ENCODE measurements around the gene KIAA1217.

DNA sequence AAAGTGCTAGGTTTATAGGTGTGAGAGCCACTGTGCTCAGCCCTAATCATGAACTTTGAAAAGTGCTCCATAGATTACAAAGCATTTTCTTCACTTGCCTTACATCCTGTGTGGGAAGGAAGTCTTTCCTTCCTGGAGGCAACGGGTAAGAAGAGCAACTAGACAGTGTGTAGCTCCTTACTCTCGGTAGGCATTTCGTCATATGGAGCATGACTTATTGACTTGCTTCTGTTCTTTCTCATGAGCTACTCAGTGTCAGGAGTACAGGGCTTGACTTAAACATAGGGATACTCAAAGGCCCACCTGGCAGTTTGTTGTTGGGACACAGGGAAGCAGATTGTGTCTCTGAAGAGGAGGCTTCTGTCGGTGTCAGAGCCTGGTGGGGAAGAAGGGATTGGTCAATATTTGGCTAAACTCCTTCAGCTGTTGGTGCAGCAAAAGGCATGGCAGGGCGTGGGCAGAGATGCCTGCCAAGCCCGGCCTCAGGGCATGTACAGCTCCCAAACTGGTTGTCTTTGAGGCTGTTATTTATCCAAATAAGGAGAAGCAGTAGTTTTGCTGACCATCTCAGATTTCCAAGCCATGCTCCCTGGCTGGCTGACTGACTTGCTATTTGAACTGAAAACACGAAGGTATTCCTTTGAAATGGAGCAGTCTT, 248.9 kb downstream of the KIAA1217 start:
- TF ChIP-seq, protein P1, sequence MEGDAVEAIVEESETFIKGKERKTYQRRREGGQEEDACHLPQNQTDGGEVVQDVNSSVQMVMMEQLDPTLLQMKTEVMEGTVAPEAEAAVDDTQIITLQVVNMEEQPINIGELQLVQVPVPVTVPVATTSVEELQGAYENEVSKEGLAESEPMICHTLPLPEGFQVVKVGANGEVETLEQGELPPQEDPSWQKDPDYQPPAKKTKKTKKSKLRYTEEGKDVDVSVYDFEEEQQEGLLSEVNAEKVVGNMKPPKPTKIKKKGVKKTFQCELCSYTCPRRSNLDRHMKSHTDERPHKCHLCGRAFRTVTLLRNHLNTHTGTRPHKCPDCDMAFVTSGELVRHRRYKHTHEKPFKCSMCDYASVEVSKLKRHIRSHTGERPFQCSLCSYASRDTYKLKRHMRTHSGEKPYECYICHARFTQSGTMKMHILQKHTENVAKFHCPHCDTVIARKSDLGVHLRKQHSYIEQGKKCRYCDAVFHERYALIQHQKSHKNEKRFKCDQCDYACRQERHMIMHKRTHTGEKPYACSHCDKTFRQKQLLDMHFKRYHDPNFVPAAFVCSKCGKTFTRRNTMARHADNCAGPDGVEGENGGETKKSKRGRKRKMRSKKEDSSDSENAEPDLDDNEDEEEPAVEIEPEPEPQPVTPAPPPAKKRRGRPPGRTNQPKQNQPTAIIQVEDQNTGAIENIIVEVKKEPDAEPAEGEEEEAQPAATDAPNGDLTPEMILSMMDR (conservative IDR thresholded peaks at IDR 0.05 in 1 of 2, IDR thresholded peaks at IDR 0.05 in 1 of 2; ENCODE audit: extremely low read depth in 1 of 2, insufficient read depth in 1 of 2, low read depth in 1 of 2, low read length in 2 of 2) = no peak
- TF ChIP-seq EZH2 (IDR thresholded peaks at IDR 0.05; ENCODE audit: borderline replicate concordance, low read length) = no peak
